GM10266 (cell line): ENCODE data around the gene CACFD1.

ENCODE experiments used
- DNase-seq: peaks from one replicate; pipeline ENCODE4 v3.0.0; 2012; ENCODE audit errors: extremely low spot score
- TF ChIP-seq, protein P1 (sequence below): IDR thresholded peaks from 2 replicates; pipeline ENCODE4 v1.5.1; 2012; ENCODE audit warnings: mild to moderate bottlenecking, low read depth; ENCODE audit not compliant: control insufficient read depth, insufficient read depth; ENCODE audit errors: missing control alignments

CACFD1 gene

DNA sequence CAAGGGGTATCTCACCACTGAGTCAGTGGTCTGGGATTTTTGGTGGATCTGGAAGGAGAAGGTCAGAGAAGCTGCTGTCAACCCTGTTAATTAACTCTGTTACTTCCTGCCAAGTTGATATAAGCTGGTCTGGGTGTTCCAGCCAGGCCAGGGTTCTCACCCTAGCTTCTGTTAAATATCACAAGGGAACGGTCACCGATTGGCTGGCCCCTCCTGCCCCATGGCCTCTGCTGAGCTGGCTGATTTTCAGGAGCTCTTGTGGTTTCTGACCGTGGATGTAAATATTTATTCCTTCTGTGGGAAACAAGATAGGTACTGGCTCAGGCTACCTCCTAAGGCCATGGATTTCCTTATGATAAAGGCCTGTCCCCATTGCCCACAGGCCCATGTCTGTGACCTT, 36.6 kb upstream of the CACFD1 start:
- DNase-seq = no peak
- TF ChIP-seq, protein P1, sequence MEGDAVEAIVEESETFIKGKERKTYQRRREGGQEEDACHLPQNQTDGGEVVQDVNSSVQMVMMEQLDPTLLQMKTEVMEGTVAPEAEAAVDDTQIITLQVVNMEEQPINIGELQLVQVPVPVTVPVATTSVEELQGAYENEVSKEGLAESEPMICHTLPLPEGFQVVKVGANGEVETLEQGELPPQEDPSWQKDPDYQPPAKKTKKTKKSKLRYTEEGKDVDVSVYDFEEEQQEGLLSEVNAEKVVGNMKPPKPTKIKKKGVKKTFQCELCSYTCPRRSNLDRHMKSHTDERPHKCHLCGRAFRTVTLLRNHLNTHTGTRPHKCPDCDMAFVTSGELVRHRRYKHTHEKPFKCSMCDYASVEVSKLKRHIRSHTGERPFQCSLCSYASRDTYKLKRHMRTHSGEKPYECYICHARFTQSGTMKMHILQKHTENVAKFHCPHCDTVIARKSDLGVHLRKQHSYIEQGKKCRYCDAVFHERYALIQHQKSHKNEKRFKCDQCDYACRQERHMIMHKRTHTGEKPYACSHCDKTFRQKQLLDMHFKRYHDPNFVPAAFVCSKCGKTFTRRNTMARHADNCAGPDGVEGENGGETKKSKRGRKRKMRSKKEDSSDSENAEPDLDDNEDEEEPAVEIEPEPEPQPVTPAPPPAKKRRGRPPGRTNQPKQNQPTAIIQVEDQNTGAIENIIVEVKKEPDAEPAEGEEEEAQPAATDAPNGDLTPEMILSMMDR = no peak

DNA sequence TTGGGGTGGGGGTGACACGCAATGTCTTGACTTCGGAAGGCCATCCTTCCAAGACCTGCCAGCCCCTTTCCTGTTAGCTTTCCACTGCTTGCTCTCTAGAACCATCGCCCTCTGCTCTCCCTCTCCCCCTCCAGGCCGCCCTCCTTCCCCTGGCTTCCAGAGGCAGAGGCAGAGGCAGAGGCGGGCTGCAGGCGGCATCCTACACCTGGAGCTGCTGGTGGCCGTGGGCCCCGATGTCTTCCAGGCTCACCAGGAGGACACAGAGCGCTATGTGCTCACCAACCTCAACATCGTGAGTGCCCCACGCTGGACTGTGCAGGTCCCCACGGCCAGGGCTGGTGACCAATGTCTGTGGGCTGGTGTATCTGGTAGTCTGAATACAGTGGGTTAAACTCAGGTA, 35.6 kb upstream of the CACFD1 start:
- DNase-seq = no peak
- TF ChIP-seq, protein P1 = no peak

DNA sequence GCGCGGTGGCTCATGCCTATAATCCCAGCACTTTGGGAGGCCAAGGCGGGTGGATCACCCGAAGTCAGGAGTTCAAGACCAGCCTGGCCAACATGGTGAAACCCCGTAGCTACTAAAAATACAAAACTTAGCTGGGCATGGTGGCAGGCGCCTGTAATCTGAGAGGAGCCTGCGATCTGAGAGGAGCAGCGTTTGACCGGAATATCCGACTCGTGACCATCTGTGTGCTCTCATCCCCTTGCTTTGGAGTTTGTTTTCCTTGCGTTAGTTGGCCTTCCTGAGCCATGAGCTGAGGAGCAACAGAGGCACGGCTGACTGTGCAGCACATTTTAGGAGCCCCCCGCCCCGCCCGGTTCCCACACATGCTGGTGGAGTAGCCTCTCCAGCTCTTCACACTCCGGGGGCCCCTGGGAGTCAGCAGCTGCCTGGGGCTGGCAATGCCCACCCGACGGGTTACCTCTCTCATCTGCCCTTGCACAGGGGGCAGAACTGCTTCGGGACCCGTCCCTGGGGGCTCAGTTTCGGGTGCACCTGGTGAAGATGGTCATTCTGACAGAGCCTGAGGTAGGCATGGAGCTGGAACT, 34.6 kb upstream of the CACFD1 start:
- no peak for DNase-seq
- TF ChIP-seq, protein P1 = no peak

DNA sequence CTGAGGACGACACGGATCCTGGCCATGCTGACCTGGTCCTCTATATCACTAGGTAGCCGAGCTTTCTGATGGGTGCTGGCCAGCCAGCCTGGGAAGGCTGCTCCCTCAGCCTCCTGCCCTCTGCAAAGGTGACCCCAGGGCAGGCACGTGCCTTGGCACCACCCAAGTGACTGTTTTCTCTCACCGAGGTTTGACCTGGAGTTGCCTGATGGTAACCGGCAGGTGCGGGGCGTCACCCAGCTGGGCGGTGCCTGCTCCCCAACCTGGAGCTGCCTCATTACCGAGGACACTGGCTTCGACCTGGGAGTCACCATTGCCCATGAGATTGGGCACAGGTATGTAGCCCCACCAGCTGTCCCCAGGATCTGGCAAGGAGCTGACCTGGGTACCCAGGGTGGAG, 33.8 kb upstream of the CACFD1 start:
- TF ChIP-seq, protein P1 = no peak
- DNase-seq = no peak

DNA sequence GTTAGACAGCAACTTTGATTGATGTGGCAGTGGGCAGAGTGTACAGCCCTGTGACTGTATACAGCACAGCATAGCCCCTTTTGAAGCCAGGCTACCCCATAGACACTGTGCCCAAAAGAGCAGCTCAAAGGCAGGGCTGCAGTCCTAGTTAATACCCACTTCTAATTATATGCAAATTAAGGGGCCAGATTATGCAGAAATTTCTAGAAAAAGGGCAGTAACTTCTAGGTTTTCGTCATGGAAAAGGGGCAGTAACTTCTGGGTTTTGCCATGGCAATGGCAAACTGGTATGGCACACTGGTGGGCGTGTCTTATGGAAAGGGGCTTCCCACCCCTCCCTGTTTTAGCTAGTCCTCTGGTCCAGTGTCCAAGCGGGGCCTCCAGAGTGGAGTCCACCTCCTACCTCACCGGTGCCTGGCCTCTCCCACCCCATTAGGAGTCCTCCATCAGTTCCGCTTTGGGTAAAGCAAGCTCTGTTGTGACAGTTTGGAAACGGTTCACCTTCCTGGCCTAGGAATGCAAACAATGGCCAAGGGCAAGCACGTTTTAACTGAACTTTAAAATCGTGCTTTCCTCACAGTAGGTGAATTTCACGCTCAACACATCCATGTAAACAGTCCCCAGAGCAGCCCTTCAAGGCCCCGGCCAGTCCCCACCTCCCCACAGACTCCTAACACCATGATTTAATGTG, 32.0 kb upstream of the CACFD1 start:
- no peak for DNase-seq
- TF ChIP-seq, protein P1 = no peak

DNA sequence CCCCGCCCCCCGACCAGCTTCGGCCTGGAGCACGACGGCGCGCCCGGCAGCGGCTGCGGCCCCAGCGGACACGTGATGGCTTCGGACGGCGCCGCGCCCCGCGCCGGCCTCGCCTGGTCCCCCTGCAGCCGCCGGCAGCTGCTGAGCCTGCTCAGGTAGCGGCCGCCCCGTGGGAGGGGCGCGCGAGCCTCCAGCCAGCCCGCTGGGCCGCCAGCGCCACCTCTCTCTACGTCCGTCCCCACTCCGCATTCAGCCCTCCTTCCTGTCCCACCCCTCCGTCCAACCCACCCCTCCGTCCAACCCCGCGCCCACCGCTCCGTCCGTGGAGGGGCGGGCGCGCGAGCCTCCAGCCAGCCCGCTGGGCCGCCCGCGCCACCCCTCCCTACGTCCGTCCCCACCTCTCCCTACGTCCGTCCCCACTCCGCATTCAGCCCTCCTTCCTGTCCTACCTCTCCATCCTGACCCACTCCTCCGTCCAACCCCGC, 31.1 kb upstream of the CACFD1 start:
- peak; percentile 89 for DNase-seq
- TF ChIP-seq, protein P1 = no peak

DNA sequence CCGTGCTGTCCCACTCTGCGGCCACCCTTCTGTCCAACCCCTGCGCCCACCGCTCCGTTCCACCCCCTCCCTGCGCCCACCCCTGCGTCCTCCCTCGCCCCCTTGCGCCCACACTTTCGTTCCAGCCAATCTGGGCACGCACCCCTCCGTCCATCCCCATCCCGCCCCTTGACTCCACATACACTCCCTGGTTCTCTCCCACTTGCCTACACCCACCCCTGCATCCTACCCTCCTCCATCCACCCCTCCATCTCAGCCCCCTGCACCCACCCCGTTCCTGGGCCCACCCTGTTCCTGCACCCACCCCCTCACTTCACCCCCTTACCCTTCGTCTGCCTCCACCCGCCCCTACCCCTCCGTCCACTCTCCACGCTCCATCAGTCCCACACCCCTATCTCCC, 30.6 kb upstream of the CACFD1 start:
- DNase-seq = no peak
- TF ChIP-seq, protein P1 = no peak
